Epithelial cell of esophagus (primary cell): Measurements from ENCODE around the gene PNLIP.

ENCODE experiments used
- DNase-seq: peaks from one replicate; pipeline ENCODE4 v3.0.0; 2010; ENCODE audit warnings: low read depth
- H3K4me3 ChIP-seq: 2 replicates; pipeline ENCODE4 v1.5.1; 2011; ENCODE audit warnings: mild to moderate bottlenecking, low read length, control low read depth
- TF ChIP-seq, protein P1 (sequence below): IDR thresholded peaks from 2 replicates; pipeline ENCODE4 v1.5.1; 2011; ENCODE audit warnings: low read depth, mild to moderate bottlenecking, low read length, control low read depth, inconsistent platforms; ENCODE audit not compliant: insufficient read depth; ENCODE audit errors: missing control alignments

The PNLIP gene

DNA sequence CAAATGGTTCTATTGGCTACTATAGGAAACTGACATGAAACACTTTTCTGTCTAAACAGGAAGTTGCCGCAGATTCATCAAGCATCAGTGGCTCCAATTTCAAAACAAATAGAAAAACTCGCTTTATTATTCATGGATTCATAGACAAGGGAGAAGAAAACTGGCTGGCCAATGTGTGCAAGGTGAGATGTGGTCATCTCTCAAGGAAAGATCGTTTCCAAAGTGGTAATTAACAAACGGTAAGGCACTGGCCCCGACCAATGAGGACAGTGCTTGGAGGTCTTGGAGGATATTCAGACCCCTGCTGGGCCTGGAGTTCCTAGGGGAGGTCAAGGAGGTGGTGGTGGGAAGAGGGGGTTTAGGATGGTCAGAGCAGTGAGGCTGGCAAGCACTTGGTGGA, 2.6 kb downstream of the PNLIP start:
- TF ChIP-seq, protein P1, sequence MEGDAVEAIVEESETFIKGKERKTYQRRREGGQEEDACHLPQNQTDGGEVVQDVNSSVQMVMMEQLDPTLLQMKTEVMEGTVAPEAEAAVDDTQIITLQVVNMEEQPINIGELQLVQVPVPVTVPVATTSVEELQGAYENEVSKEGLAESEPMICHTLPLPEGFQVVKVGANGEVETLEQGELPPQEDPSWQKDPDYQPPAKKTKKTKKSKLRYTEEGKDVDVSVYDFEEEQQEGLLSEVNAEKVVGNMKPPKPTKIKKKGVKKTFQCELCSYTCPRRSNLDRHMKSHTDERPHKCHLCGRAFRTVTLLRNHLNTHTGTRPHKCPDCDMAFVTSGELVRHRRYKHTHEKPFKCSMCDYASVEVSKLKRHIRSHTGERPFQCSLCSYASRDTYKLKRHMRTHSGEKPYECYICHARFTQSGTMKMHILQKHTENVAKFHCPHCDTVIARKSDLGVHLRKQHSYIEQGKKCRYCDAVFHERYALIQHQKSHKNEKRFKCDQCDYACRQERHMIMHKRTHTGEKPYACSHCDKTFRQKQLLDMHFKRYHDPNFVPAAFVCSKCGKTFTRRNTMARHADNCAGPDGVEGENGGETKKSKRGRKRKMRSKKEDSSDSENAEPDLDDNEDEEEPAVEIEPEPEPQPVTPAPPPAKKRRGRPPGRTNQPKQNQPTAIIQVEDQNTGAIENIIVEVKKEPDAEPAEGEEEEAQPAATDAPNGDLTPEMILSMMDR, result no peak
- DNase-seq, result no peak
- H3K4me3 ChIP-seq, result no peak overlapping the region

DNA sequence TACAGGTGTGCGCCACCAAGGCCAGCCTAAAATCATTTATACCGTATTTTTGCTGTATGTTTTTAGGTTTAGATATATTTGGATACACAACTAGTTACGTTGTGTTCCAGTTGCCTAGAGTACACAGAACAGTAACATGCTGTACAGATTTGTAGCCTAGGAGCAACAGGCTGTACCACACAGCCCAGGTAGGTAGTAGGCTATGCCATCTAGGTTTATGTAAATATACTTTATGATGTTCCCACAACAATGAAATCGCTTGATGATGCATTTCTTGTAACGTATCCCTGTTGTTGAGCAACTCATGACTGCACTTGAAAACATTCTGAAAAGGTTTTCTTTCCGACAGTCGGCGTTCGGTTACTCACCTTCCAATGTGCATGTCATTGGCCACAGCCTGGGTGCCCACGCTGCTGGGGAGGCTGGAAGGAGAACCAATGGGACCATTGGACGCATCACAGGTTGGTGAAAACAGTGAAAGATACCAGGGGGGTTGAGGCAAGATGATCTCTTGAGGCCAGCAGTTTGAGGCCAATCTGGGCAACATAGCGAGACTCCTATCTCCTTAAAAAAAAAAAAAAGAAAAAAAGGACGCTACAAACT, 7.7 kb downstream of the PNLIP start:
- DNase-seq, result peak; percentile 7
- H3K4me3 ChIP-seq, result no peak overlapping the region
- TF ChIP-seq, protein P1, result no peak

DNA sequence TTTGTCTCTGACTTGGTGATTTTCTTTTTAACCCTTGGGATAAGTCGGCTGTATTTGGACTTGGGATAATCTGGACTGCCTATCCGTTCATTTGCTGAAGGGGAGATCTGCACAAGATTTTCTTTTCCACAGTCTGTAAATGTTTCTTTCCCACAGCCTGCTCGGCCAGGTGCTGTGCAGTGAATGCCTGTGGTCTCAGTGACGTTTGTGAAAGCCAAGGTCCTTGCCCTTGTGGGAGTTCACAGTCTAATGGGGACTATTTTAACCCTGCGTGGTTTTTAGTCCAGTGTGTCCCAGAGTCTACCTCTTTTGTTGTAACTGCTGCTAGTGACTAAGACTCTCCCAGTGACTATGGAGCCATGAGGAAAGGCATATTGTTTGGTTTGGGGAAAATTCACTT, 8.9 kb downstream of the PNLIP start:
- no peak overlapping the region for H3K4me3 ChIP-seq
- TF ChIP-seq, protein P1, result no peak
- no peak for DNase-seq

DNA sequence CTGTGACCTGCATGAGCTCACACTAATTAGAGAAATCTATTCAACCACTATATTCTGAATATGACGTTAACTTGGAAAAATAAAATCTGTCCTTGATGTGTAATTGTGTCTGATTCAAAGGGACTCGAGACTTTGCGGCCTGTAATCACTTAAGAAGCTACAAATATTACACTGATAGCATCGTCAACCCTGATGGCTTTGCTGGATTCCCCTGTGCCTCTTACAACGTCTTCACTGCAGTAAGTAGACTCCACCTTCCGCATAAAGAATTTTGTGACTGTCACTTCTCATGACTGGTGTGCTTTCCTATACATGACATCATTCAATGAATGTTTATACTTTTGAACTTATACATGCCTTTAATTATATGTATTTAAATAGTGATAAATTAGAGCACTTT, 10.1 kb downstream of the PNLIP start:
- no peak for DNase-seq
- H3K4me3 ChIP-seq, result no peak overlapping the region
- TF ChIP-seq, protein P1, result no peak

DNA sequence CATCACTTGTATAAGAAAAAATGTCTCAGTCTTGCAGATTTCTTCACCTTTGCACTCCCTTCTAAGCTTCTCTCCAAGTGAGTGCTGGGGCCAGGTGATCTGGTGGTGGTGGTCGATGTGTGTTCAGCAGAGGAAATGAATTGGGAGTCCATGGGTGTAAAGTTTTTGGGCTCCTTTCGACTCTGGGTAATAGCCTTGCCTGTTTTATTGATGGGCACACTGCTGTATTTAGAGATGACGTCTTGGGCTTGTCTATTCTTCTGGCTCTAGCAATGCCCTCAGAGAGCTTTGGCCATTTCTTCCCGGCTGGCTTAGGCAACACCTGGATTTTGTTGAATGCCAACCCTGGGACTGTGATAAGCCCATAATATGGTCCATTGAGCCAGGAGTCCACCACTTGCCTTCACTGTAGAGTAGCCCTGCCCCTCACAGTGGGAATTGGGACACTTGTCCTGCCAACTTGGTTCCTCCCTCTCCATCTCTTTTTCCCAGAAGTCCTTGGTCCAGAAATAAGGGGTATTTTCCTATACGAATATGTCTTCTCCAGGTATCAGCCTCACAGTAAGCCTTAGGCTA, 11.7 kb downstream of the PNLIP start:
- no peak for DNase-seq
- H3K4me3 ChIP-seq, result no peak overlapping the region
- TF ChIP-seq, protein P1, result no peak

DNA sequence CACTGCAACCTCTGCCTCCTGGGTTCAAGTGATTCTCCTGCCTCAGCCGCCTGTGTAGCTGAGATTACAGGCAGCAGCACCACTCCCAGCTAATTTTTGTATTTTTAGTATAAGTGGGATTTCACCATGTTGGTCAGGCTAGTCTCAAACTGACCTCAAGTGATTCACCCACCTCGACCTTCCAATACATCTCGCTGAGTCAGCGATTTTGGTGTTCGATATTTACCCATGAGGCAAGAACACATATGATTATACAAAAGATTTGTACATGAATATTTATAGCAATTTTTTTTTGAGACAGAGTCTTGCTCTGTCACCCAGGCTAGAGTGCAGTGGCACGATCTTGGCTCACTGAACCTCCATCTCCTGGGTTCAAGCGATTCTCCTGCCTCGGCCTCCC, 19.8 kb downstream of the PNLIP start:
- no peak for DNase-seq
- no peak overlapping the region for H3K4me3 ChIP-seq
- TF ChIP-seq, protein P1, result no peak

DNA sequence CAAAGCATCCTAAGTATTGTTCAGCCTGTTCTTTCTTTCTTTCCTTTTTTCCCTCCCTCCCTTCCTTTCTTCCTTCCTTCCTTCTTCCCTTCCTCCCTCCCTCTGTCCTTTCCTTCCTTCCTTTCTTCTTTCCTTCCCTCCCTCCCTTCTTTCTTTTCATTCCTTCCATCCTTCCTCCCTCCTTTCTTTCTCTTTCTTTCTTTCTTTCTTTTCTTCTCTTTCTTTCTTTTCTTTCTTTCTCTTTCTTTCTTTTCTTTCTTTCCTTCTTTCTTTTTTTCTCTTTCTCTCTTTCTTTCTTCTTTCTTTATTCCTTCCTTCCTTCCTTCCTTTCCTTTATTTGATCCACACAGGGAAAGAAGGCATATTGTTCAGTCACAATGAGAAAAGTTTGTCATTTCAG, 21.2 kb downstream of the PNLIP start:
- no peak overlapping the region for H3K4me3 ChIP-seq
- TF ChIP-seq, protein P1, result no peak
- DNase-seq, result no peak
